GM19238 (cell line): ENCODE results near the gene ABCG1.

Source experiments
- DNase-seq: peaks from one replicate; pipeline ENCODE4 v3.0.0; 2011; ENCODE audit warnings: low spot score; ENCODE audit not compliant: insufficient read length

ABCG1 gene

GRCh38 chr21:42344631-42345030 is 125.7 kb downstream of the ABCG1 start:
- DNase-seq: no peak

DNA sequence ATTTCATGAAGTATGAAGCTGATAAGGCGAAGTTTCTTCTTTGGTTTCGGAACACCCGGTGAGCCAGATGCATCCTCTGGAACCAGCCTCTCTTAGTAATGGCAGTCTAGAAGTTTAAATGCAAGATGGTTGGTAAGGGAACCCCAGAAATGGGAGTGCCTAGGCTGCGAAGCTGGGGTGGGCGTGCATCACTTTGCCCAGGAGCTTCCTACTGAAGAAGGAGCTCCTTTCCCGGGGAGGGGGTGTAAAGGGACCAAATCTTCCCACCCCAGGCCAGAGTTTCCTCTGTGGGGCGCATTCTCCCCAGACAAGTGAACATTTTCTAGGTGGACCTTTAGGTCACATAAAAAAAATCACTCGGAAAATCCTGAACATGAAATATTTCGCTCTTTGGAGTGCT is 127.5 kb downstream of the ABCG1 start:
- DNase-seq: no peak
